DND-41 (cell line): ENCODE data around the gene UVRAG.

ENCODE experiments used
- ATAC-seq: fragments of 200-7000 bp; cut with Tn5 transposase; 3 replicates; pipeline ENCODE4 v1.9.1; 2021; ENCODE audit warnings: low read depth; ENCODE audit not compliant: insufficient read depth
- DNase-seq: peaks from one replicate; pipeline ENCODE4 v3.0.0-alpha.2; 2020
- H2AFZ ChIP-seq: 2 replicates; pipeline ENCODE4 v1.6.0; 2012; ENCODE audit warnings: low read depth, low read length
- H3K27ac ChIP-seq: 2 replicates; pipeline ENCODE4 v1.5.1; 2012; ENCODE audit warnings: low read length, inconsistent platforms
- H3K27me3 ChIP-seq: fragments of 200-600 bp; sonication (generic); 2 replicates; pipeline ENCODE4 v1.6.0; 2012; ENCODE audit warnings: low read length, mild to moderate bottlenecking, inconsistent platforms; ENCODE audit not compliant: insufficient read depth, poor library complexity
- H3K36me3 ChIP-seq: 2 replicates; pipeline ENCODE4 v1.5.1; 2012; ENCODE audit warnings: low read length, inconsistent platforms; ENCODE audit not compliant: insufficient read depth
- H3K4me1 ChIP-seq: 2 replicates; pipeline ENCODE4 v1.5.1; 2012; ENCODE audit warnings: mild to moderate bottlenecking, low read length; ENCODE audit not compliant: insufficient read depth
- H3K4me2 ChIP-seq: 2 replicates; pipeline ENCODE4 v1.6.0; 2012; ENCODE audit warnings: mild to moderate bottlenecking, moderate library complexity, low read length, inconsistent platforms; ENCODE audit not compliant: insufficient read depth
- H3K4me3 ChIP-seq, 2 experiments: fragments of 200-600 bp in 1 of 2; shearing (Covaris generic) in 1 of 2; 2 replicates each; pipeline ENCODE4 v1.5.1; 2012 to 2016; ENCODE audit warnings: inconsistent platforms in 2 of 2, low read length in 2 of 2, mild to moderate bottlenecking in 2 of 2, low read depth in 1 of 2, moderate library complexity in 1 of 2
- H3K79me2 ChIP-seq: 2 replicates; pipeline ENCODE4 v1.6.0; 2012; ENCODE audit warnings: low read length, inconsistent platforms; ENCODE audit not compliant: insufficient read depth
- H3K9ac ChIP-seq: 2 replicates; pipeline ENCODE4 v1.6.0; 2012; ENCODE audit warnings: low read depth, mild to moderate bottlenecking, inconsistent platforms, low read length, moderate library complexity
- H3K9me3 ChIP-seq: 2 replicates; pipeline ENCODE4 v1.5.1; 2012; ENCODE audit warnings: low read length, moderate library complexity, mild to moderate bottlenecking, inconsistent platforms; ENCODE audit not compliant: insufficient read depth, severe bottlenecking
- H4K20me1 ChIP-seq: 2 replicates; pipeline ENCODE4 v1.6.0; 2012; ENCODE audit warnings: low read length; ENCODE audit not compliant: insufficient read depth
- EZH2 ChIP-seq: IDR thresholded peaks from 3 replicates; pipeline ENCODE4 v1.6.1; 2012; ENCODE audit warnings: borderline replicate concordance, low read depth, mild to moderate bottlenecking, moderate library complexity, low read length, inconsistent platforms; ENCODE audit not compliant: severe bottlenecking
- TF ChIP-seq, protein P1 (sequence below): IDR thresholded peaks from 2 replicates; pipeline ENCODE4 v1.5.1; 2012; ENCODE audit warnings: borderline replicate concordance, low read length, moderate library complexity, mild to moderate bottlenecking; ENCODE audit not compliant: poor library complexity, severe bottlenecking; ENCODE audit errors: extremely low read depth

UVRAG gene

DNA sequence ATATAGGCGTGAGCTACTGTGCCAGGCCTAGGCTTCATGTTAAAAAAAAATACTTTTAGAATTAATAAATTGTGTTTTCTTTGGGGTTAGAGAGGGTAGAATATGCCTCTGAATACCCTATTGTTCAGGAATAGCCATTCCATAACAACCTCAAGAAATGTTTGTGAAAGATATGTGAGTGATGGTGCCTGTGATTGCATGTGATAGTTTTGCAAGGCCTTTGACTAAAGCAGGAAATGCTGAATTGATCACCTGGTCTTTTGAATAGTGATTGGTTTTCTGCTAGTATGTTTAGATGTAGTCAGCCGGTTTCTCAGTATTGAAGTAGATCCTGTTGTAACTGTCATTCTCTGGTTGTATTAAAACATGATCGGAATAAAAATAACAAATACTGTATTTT lies 73.4 kb downstream of the UVRAG start:
- H4K20me1 ChIP-seq: no peaks in the 10 kb centered on the region
- ATAC-seq: no peak
- no peaks in the 10 kb centered on the region for H3K27me3 ChIP-seq
- no peak overlapping the region for H3K4me2 ChIP-seq
- H3K4me3 ChIP-seq: no peak overlapping the region
- H2AFZ ChIP-seq: no peak overlapping the region
- H3K79me2 ChIP-seq: no peaks in the 10 kb centered on the region
- H3K9ac ChIP-seq: no peak overlapping the region
- no peak for TF ChIP-seq EZH2
- TF ChIP-seq, protein P1, sequence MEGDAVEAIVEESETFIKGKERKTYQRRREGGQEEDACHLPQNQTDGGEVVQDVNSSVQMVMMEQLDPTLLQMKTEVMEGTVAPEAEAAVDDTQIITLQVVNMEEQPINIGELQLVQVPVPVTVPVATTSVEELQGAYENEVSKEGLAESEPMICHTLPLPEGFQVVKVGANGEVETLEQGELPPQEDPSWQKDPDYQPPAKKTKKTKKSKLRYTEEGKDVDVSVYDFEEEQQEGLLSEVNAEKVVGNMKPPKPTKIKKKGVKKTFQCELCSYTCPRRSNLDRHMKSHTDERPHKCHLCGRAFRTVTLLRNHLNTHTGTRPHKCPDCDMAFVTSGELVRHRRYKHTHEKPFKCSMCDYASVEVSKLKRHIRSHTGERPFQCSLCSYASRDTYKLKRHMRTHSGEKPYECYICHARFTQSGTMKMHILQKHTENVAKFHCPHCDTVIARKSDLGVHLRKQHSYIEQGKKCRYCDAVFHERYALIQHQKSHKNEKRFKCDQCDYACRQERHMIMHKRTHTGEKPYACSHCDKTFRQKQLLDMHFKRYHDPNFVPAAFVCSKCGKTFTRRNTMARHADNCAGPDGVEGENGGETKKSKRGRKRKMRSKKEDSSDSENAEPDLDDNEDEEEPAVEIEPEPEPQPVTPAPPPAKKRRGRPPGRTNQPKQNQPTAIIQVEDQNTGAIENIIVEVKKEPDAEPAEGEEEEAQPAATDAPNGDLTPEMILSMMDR: no peak
- no peaks in the 10 kb centered on the region for H3K4me1 ChIP-seq
- no peak overlapping the region for H3K27ac ChIP-seq
- H3K9me3 ChIP-seq: no peaks in the 10 kb centered on the region
- peaks cover 21% of the 10 kb centered on the region for H3K36me3 ChIP-seq
- DNase-seq: no peak

GRCh38 chr11:75891947-75892739 lies 77.1 kb downstream of the UVRAG start:
- Histone ChIP-seq H3K4me3 (no peak overlapping the region), H2AFZ (no peak overlapping the region), H3K79me2 (no peaks in the 10 kb centered on the region), H3K36me3 (peaks cover 21% of the 10 kb centered on the region), H3K9ac (no peak overlapping the region), H3K27ac (no peak overlapping the region), H4K20me1 (no peaks in the 10 kb centered on the region), H3K4me2 (no peak overlapping the region), H3K27me3 (no peaks in the 10 kb centered on the region), H3K9me3 (no peaks in the 10 kb centered on the region), H3K4me1 (no peaks in the 10 kb centered on the region)
- no peak for DNase-seq
- no peak for TF ChIP-seq EZH2
- TF ChIP-seq, protein P1: no peak
- ATAC-seq: no peak

DNA sequence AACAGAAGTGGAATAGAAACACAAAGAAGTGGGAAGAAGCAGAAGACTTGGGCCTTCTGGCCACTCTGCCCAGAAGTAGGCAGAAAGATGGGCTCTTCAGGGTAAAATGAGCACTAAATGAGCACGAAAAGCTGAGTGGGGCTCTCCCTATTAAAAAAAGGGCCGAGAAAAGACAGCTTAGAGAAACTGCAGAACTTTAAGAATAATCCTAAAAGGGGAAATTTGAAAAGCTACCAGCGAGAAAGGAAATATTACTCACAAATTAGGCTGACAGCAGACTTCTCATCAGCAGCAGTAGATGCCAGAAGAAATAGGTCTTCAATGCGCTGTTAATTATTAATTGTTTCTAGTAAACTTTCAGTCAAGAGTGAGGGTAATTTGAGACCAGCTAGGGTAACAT lies 78.2 kb downstream of the UVRAG start:
- Histone ChIP-seq H3K4me1 (no peaks in the 10 kb centered on the region), H2AFZ (no peak overlapping the region), H4K20me1 (no peaks in the 10 kb centered on the region), H3K27ac (no peak overlapping the region), H3K4me2 (no peak overlapping the region), H3K27me3 (no peaks in the 10 kb centered on the region), H3K4me3 (no peak overlapping the region), H3K9me3 (no peaks in the 10 kb centered on the region), H3K79me2 (no peaks in the 10 kb centered on the region), H3K9ac (no peak overlapping the region), H3K36me3 (peaks cover 21% of the 10 kb centered on the region)
- no peak for TF ChIP-seq EZH2
- TF ChIP-seq, protein P1: no peak
- ATAC-seq (no peak), DNase-seq (no peak)
